NCI-H1417 (cell line): ENCODE results near the gene ZNF142.

Experiments used
- DNase-seq, 3 experiments: peaks; one replicate each; lab custom pipeline; 2025; lab: John Stamatoyannopoulos, UW

ZNF142 gene, protein sequence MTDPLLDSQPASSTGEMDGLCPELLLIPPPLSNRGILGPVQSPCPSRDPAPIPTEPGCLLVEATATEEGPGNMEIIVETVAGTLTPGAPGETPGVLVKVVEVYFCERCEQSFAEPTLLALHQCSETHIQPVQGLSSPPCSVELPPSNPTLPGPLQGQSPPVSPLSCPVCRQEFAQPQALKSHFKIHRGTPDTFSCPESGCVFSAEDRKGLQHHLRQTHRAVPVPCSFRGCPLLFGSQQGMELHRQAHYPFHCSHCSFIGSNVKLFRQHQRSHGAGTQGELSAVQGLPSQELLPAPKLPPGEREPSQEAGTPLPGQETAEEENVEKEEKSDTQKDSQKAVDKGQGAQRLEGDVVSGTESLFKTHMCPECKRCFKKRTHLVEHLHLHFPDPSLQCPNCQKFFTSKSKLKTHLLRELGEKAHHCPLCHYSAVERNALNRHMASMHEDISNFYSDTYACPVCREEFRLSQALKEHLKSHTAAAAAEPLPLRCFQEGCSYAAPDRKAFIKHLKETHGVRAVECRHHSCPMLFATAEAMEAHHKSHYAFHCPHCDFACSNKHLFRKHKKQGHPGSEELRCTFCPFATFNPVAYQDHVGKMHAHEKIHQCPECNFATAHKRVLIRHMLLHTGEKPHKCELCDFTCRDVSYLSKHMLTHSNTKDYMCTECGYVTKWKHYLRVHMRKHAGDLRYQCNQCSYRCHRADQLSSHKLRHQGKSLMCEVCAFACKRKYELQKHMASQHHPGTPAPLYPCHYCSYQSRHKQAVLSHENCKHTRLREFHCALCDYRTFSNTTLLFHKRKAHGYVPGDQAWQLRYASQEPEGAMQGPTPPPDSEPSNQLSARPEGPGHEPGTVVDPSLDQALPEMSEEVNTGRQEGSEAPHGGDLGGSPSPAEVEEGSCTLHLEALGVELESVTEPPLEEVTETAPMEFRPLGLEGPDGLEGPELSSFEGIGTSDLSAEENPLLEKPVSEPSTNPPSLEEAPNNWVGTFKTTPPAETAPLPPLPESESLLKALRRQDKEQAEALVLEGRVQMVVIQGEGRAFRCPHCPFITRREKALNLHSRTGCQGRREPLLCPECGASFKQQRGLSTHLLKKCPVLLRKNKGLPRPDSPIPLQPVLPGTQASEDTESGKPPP (N-terminal part only)

DNA sequence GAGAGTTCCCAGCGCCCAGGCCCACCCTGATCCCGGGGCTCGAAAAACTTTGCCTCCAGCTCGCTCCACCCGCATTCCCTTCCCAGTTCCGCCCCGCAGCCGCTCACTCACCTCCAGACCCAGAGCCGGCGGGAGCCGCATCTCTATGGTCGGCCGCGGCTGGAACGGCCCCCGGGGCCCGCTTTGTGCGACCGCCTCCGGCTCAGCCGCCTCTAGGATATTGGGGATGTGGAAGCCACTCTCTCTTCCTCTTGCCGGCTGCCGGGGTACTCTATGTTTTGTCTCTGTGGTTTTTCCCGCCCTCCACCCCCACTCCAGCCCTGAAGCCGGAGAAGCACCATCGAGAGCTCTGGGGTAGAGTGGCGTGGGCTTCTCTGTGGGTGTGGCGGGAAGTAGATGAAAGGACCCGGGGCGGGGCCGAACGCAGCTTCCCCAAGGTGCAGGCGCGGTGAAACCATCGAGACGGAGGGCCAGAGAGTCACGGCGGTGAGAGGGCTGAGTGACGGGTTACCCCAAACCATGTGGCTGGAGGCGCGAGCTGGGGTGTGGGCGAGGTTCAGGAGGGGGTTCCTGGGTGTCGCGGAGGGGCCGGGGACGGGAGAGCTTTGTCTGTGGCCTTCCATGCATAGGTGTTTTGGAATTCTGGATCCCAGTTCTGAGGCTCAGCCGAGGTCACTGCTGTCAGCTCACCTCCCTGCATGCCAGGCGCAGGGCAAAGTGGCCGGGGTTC lies at the start of gene ZNF142, which contains the start of gene BCS1L:
TSS of gene ZNF142 (minus strand) at position 366 of the 730 bp plus-strand sequence. CDS start 3,194 bp downstream, outside the sequence.
TSS of gene BCS1L (plus strand) at position 426 of the 730 bp plus-strand sequence. CDS start 1,305 bp downstream, outside the sequence.
- DNase-seq: peak; percentile 85 to 93 (median 93)

GRCh38 chr2:218708086-218708485 lies 48.7 kb upstream of the ZNF142 start:
- DNase-seq: no peak

DNA sequence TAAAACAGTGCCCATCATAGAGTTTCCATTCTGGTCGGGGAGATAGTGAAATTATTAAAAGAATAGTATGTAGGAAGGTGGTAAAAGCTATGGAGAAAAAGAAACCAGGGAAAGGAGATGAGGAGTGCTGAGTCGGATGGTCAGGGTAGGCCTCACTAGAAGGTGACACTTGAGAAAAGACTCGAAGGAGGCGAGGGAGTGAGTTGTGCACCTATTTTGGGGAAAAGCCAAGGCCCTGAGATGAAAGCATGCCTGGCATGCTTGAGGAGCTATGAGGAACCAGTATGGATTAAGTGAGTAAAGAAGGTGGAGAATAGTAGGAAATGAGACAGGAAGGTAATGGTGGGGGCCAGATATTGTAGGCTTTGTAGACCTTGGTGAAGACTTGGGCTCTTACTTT lies 43.9 kb upstream of the ZNF142 start:
- DNase-seq: no peak

DNA sequence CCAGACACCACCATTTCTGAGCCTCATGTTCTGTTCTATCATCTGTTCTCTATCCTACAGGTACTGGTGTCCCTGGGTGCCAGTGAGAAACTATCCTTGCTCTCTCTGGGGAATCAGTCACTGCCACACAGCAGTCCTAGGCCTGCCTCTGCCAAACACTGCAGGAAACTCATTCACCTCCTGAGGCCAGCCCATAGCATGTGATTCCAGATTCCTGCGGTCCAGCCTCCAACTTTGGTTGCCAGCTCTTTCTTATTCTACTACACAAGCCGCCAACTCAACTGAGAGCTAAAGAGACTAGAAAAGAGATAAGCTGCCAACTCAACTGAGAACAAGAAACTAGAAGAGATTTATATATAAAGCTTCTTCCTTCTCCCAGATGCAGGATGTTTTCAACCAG lies 42.4 kb upstream of the ZNF142 start:
- no peak for DNase-seq

DNA sequence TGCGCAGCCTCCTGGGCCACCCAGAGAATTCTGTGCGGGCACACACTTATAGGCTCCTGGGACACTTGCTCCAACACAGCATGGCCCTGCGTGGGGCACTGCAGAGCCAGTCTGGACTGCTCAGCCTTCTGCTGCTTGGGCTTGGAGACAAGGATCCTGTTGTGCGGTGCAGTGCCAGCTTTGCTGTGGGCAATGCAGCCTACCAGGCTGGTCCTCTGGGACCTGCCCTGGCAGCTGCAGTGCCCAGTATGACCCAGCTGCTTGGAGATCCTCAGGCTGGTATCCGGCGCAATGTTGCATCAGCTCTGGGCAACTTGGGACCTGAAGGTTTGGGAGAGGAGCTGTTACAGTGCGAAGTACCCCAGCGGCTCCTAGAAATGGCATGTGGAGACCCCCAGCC lies 39.5 kb upstream of the ZNF142 start:
- no peak for DNase-seq

GRCh38 chr2:218694405-218695145 lies 35.2 kb upstream of the ZNF142 start:
- DNase-seq: no peak

DNA sequence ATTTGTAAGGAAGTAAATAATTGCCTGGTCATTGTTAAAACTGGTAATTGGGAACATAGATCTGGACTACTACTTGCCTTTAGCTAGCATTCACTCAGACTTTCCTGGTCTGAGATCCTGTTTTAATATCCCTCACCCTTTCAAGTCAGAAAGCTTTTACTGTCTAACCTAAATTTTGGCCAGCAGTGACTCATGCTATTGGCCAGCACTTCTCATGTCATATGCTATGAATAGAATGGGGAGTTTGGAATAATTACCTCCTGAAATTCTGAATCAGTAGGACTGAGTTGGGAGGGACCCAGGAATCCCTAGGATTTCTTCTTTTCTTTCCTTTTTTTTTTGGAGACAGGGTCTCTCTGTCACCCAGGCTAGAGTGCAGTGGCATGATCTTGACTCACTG lies 31.8 kb upstream of the ZNF142 start:
- DNase-seq: no peak

DNA sequence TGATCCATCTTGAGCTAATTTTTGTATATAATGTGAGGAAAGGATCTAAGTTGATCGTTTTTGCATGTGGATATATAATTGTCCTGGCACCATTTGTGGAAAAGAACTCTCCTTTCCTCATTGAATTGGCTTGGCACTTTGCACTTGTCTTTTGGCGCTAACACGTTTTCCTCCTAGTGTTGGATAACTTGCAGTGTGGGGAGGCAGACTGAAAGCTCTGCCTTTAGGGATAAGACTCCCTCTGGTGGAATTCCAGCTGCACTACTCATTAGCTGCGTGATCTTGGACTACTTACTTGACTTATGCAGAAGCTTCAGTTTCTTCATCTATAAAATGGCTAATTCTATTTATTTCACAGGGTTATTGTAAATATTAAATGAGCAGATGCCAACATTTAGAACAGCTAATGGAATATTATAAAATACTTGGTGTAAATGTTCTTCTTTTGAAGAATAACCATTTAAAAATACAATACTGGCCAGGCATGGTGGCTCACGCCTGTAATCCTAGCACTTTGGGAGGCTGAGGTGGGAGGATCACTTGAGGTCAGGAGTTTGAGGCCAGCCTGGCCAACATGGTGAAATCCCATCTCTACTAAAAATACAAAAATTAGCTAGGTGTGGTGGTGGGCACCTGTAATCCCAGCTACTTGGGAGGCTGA lies 28.1 kb upstream of the ZNF142 start:
- DNase-seq: peak; percentile 17 to 71 (median 25)

- no peak for DNase-seq
These were observed 20.6 kb upstream of the ZNF142 start for GRCh38 chr2:218680061-218680460.

DNA sequence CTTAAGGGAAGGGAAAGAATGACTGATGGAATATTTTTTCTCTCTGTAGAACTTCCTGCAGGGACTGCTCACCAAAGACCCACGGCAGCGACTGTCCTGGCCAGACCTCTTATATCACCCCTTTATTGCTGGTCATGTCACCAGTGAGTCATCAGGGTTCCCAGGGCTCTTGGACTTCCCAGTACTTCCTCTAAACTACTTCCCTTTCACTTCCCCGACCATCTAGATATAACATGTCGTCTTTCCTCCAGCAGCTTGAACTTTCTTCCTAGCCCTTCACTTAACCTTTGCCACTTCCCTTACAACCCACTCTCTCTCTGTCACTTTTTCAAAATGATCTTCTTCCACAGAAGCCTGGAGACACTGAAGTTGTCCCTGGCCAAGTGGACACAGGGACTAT lies 19.7 kb upstream of the ZNF142 start:
- no peak for DNase-seq

- DNase-seq: peak; percentile 66 to 93 (median 87)
These were observed 12.5 kb upstream of the ZNF142 start, which contains the start of the genes RNF25 and STK36 for GRCh38 chr2:218671654-218672566. Gene RNF25, minus strand, starts transcription at chr2:218672002. Its CDS starts 32 bp downstream, at chr2:218671970. Gene STK36, plus strand, starts transcription at chr2:218672086. Its CDS starts 744 bp downstream, at chr2:218672830.

DNA sequence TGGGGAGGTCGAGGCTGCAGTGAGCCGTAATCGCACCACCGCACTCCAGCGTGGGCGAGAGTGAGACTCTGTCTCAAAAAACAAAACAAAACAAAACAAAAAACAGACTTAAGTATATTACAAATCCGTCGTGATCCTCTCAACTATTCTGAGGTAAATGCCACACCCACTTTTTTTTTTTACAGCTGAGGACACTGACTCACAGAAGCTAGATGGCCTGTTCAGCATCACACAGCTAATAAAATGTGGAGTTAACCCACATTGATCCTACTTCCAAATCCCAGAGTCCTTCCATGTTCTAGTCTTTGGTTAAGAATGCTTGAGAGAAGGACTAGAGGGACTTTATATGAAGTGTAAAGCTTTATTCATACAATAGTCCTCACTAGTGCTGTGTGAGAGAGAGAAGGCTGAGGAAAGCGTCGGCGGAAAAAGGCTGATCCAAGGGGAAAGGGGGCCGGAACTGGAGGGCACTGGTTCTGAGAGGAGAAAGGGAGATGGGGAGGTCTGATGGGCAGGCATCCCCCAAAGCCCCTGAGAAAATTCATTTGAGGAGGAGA lies 11.8 kb upstream of the ZNF142 start:
- DNase-seq: peak in 1 of 3 experiments; percentile 34

GRCh38 chr2:218664653-218665052 lies 5.2 kb upstream of the ZNF142 start:
- no peak for DNase-seq

- no peak for DNase-seq
These were observed 4.5 kb upstream of the ZNF142 start for GRCh38 chr2:218663901-218664300.

GRCh38 chr2:218662827-218663226 lies 3.4 kb upstream of the ZNF142 start:
- no peak for DNase-seq

DNA sequence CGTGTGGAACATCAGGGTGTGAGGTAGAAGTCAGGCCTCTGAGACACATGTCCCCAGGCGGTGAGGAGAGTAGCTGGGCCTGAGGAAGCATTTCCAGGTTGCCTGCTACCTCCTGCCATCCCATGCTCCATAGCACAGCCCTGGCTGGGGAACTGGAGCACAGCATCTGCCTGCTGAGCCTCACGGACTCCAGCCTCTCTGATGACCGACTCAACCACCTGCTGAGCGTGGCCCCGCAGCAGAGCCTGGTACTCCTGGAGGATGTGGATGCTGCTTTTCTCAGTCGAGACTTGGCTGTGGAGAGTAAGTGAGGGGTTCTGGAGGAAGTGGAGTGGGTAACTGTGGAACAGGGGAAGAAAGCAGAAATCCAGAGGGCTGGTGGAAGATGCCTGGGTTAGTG lies 3.0 kb upstream of the ZNF142 start:
- DNase-seq: no peak

GRCh38 chr2:218659988-218660358 lies 550 bp upstream of the ZNF142 start:
- DNase-seq: no peak

- peak; percentile 12 to 66 (median 58) for DNase-seq
These were observed 659 bp downstream of the ZNF142 start for GRCh38 chr2:218658671-218659257.
